ENCODE data around the gene AHRR.

- TF ChIP-seq CTCF (IDR thresholded peaks at IDR 0.05; ENCODE audit: poor library complexity) (no peak), EZH2 (IDR thresholded peaks at IDR 0.05; ENCODE audit: borderline replicate concordance) (no peak), EZH2phosphoT487 (IDR thresholded peaks at IDR 0.05; ENCODE audit: low read depth, severe bottlenecking, unreplicated experiment) (no peak)
These were observed 118.1 kb downstream of the AHRR start for GRCh38 chr5:439636-440035.
